Hepatocyte (in vitro differentiated cells): Measurements from ENCODE around the gene ANKEF1.

Experiments used
- EZH2 ChIP-seq: fragments of 200-600 bp; sonication (generic); IDR thresholded peaks from 2 replicates; pipeline ENCODE4 v1.6.1; 2016; ENCODE audit warnings: antibody characterized with exemption, mild to moderate bottlenecking, borderline replicate concordance
- TF ChIP-seq, protein P1 (sequence below): fragments of 200-600 bp; sonication (generic); IDR thresholded peaks from 2 replicates; pipeline ENCODE4 v1.5.1; 2016; ENCODE audit warnings: antibody characterized with exemption, mild to moderate bottlenecking; ENCODE audit not compliant: poor library complexity

- TF ChIP-seq, protein P1, sequence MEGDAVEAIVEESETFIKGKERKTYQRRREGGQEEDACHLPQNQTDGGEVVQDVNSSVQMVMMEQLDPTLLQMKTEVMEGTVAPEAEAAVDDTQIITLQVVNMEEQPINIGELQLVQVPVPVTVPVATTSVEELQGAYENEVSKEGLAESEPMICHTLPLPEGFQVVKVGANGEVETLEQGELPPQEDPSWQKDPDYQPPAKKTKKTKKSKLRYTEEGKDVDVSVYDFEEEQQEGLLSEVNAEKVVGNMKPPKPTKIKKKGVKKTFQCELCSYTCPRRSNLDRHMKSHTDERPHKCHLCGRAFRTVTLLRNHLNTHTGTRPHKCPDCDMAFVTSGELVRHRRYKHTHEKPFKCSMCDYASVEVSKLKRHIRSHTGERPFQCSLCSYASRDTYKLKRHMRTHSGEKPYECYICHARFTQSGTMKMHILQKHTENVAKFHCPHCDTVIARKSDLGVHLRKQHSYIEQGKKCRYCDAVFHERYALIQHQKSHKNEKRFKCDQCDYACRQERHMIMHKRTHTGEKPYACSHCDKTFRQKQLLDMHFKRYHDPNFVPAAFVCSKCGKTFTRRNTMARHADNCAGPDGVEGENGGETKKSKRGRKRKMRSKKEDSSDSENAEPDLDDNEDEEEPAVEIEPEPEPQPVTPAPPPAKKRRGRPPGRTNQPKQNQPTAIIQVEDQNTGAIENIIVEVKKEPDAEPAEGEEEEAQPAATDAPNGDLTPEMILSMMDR: no peak
- TF ChIP-seq EZH2: no peak
Measured at GRCh38 chr20:10007747-10008146, 27.0 kb upstream of the ANKEF1 start.
